Measurements from ENCODE around the gene APEH.

DNA sequence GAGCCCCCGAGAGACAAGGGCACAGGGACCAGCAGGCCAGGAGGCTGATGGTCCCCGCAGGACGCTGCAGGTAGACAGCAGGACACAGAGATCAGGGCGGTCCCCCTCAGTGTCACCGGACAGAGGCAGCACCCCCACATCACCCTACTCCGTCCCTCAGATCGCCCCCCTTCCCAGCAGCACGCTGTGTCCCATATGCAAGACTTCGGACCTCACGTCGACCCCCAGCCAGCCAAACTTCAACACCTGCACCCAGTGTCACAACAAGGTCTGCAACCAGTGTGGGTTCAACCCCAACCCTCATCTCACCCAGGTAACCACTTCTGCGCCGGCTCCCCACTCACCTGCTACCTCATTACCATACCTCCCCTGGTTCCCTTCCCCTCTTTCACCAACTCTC lies 49.1 kb upstream of the APEH start:
- TF ChIP-seq, protein P1, sequence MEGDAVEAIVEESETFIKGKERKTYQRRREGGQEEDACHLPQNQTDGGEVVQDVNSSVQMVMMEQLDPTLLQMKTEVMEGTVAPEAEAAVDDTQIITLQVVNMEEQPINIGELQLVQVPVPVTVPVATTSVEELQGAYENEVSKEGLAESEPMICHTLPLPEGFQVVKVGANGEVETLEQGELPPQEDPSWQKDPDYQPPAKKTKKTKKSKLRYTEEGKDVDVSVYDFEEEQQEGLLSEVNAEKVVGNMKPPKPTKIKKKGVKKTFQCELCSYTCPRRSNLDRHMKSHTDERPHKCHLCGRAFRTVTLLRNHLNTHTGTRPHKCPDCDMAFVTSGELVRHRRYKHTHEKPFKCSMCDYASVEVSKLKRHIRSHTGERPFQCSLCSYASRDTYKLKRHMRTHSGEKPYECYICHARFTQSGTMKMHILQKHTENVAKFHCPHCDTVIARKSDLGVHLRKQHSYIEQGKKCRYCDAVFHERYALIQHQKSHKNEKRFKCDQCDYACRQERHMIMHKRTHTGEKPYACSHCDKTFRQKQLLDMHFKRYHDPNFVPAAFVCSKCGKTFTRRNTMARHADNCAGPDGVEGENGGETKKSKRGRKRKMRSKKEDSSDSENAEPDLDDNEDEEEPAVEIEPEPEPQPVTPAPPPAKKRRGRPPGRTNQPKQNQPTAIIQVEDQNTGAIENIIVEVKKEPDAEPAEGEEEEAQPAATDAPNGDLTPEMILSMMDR (conservative IDR thresholded peaks at IDR 0.05) = no peak
- no peak for TF ChIP-seq ZFX (IDR thresholded peaks at IDR 0.05)

Measured in C4-2B (cell line).